IPS-18a (cell line): Measurements from ENCODE around the gene TGM3.

ENCODE experiments used
- H3K27ac ChIP-seq: one replicate; pipeline ENCODE4 v1.5.1; 2013; ENCODE audit warnings: low read length
- H3K27me3 ChIP-seq: one replicate; pipeline ENCODE4 v1.6.1; 2013; ENCODE audit warnings: mild to moderate bottlenecking, low read length; ENCODE audit not compliant: control insufficient read depth, insufficient read depth
- H3K36me3 ChIP-seq: one replicate; pipeline ENCODE4 v1.6.1; 2013; ENCODE audit warnings: low read depth, low read length; ENCODE audit not compliant: control insufficient read depth
- H3K4me1 ChIP-seq: one replicate; pipeline ENCODE4 v1.6.1; 2013; ENCODE audit warnings: low read depth, low read length; ENCODE audit not compliant: control insufficient read depth
- H3K4me3 ChIP-seq: one replicate; pipeline ENCODE4 v1.5.1; 2013; ENCODE audit warnings: low read length
- H3K9ac ChIP-seq: one replicate; pipeline ENCODE4 v1.6.1; 2013; ENCODE audit warnings: mild to moderate bottlenecking, low read length, moderate library complexity
- H3K9me3 ChIP-seq: one replicate; pipeline ENCODE4 v1.6.1; 2013; ENCODE audit warnings: low read depth, low read length; ENCODE audit not compliant: control insufficient read depth

The TGM3 gene

DNA sequence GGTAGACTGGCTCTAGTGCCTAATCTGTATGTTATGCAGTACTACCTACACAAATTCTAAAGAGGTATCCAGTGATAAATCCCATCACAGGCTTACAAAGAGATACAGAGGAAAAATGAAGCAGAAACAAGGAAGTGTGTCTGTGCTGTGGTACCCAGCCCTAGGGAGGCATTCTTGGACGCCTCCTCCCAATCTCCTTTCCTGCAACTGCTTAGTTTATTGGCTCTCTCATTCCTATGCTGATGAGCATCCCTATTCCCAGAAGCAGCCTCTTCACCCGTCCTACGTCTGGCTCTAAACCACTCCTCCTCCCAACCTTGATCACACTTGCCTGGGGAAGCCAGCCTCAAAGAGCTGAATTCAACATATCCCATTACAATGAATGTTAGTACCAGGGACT, 50.4 kb downstream of the TGM3 start:
- H3K36me3 ChIP-seq = no peaks in the 10 kb centered on the region
- no peak overlapping the region for H3K27ac ChIP-seq

DNA sequence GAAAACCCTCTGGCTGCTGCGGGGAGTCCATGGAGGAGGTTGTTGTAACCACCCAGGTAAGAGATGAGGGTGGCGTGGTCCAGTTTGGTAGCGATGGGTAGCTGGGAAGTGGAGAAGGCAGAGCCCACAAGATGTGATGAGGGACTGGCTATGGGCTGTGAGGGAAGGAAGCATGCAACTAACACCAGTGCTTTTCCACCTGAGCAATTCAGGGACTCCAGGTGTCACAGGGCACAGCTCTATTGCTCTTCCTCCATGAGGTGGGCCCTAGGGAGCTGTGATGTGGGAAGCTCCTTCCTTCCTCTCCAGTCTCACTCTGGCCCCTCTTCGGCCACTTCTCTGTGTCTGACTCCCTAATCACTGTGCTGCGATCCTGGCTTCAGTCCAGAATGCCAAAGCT, 52.5 kb downstream of the TGM3 start:
- no peaks in the 10 kb centered on the region for H3K27me3 ChIP-seq
- no peak overlapping the region for H3K27ac ChIP-seq
- H3K9me3 ChIP-seq = no peaks in the 10 kb centered on the region
- no peak overlapping the region for H3K9ac ChIP-seq
- H3K4me3 ChIP-seq = no peak overlapping the region
- H3K4me1 ChIP-seq = no peaks in the 10 kb centered on the region
- H3K36me3 ChIP-seq = no peaks in the 10 kb centered on the region

More for the DNA sequence above, 50.4 kb downstream of the TGM3 start:
- Histone ChIP-seq H3K27me3 (no peaks in the 10 kb centered on the region), H3K9me3 (no peaks in the 10 kb centered on the region), H3K4me3 (no peak overlapping the region), H3K9ac (no peak overlapping the region), H3K4me1 (no peaks in the 10 kb centered on the region)

DNA sequence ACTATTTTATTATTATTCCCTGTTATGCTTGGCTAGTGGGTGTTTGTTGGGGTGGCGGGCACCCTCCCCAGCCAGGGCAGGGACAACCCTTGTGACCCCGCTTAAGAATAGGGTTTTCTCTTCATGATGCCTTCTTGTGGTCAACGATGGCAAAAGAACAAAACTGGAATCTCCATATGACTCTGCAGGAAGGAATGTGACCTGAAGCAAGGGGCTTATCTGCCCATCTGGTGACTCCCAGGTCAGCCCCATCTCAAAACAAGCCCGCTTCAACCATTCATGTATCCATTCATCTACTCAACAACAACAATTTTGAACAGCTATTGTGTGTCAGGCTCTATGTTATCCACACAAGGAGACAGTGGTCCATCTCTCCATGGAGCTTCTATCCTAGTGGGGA, 54.0 kb downstream of the TGM3 start:
- H3K27me3 ChIP-seq = no peaks in the 10 kb centered on the region
- H3K36me3 ChIP-seq = no peaks in the 10 kb centered on the region
- H3K4me3 ChIP-seq = no peak overlapping the region
- no peaks in the 10 kb centered on the region for H3K4me1 ChIP-seq
- H3K9me3 ChIP-seq = no peaks in the 10 kb centered on the region
- H3K9ac ChIP-seq = no peak overlapping the region
- H3K27ac ChIP-seq = no peak overlapping the region

DNA sequence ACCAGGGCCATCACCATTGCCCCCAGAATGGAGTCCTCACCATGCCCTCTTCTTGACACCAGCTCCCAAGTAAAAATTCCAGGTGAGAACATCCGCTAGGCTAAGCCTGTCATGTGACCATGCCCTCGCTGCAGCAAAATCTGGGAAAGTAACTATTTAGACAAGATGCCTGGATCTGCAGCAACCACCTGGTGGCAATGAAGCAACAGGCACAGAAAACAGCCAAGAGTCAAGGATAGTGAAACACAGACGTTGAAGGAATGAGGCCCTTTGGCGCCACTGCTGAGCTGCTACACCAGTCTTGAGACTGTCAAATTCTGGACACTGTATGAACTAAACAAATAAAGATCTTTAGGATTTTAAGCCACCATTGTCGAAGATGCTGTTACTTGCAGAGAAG, 54.8 kb downstream of the TGM3 start:
- H3K4me1 ChIP-seq = no peaks in the 10 kb centered on the region
- H3K27ac ChIP-seq = no peak overlapping the region
- no peaks in the 10 kb centered on the region for H3K27me3 ChIP-seq
- no peaks in the 10 kb centered on the region for H3K9me3 ChIP-seq
- no peaks in the 10 kb centered on the region for H3K36me3 ChIP-seq
- no peak overlapping the region for H3K9ac ChIP-seq
- H3K4me3 ChIP-seq = no peak overlapping the region

DNA sequence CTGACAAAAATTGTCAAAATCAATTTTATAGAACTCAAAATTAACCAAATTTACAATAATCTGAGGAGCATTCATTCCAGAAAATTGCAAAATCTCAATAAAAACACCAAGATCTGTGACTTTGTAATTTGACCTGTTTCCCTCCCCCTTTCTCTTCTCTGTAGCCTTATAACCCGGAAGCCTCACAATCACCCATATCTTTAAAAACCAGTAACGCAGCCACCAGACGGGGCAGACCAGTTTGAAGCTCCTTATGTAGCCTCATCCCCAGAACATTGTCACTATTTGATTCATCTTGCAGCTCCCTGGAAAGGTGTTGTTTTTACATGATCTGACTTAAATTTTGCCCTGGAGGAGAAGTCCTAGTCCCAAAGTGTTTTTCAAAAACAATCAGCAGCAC, 57.4 kb downstream of the TGM3 start:
- no peak overlapping the region for H3K9ac ChIP-seq

DNA sequence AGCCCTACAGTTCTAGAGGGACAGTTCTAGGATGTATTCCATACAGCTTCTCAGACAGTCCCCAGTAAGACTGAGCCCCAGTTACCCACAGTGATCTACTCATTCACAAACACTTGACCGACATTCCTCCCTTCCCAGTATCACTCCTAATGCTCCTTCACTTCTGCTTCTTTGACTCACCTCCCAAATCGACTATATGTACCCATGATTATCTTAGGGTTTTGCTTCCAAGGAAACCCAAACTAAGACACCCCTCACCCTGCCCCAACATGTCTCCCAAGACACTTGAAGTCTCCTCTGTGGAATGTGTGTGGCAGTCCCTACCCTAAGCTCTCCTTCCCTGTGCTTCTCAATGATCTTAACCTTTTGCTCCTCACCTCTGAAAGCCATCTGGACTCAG, 61.3 kb downstream of the TGM3 start:
- no peak overlapping the region for H3K27ac ChIP-seq
- H3K27me3 ChIP-seq = no peaks in the 10 kb centered on the region
- H3K4me1 ChIP-seq = no peaks in the 10 kb centered on the region
- H3K36me3 ChIP-seq = no peaks in the 10 kb centered on the region
- H3K9ac ChIP-seq = no peak overlapping the region
- no peak overlapping the region for H3K4me3 ChIP-seq
- H3K9me3 ChIP-seq = no peaks in the 10 kb centered on the region

More for the DNA sequence above, 57.4 kb downstream of the TGM3 start:
- Histone ChIP-seq H3K4me1 (no peaks in the 10 kb centered on the region), H3K36me3 (no peaks in the 10 kb centered on the region), H3K27ac (no peak overlapping the region), H3K4me3 (no peak overlapping the region), H3K9me3 (no peaks in the 10 kb centered on the region), H3K27me3 (no peaks in the 10 kb centered on the region)

DNA sequence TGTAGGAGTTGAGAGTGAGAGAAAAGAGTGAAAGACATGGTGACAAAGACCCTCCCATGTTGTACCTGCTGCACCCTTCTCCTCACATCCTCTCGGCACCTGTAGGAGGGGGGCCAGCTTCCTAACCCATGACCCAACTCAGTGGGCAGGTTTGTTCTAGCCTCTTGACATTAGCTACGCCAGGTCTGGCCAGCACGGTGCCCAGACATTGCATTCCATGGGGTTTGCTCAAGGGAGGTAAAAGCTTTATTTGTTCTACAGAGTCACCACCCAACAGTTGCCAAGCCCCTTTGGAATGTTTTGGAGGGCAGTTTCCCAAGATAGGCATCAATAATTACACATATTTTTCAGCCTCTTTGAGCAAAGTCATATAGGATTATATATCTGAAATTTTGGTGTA, 62.2 kb downstream of the TGM3 start:
- H3K9me3 ChIP-seq = no peaks in the 10 kb centered on the region
- no peaks in the 10 kb centered on the region for H3K27me3 ChIP-seq
- H3K9ac ChIP-seq = no peak overlapping the region
- H3K27ac ChIP-seq = no peak overlapping the region
- no peaks in the 10 kb centered on the region for H3K4me1 ChIP-seq
- H3K4me3 ChIP-seq = no peak overlapping the region
- no peaks in the 10 kb centered on the region for H3K36me3 ChIP-seq

DNA sequence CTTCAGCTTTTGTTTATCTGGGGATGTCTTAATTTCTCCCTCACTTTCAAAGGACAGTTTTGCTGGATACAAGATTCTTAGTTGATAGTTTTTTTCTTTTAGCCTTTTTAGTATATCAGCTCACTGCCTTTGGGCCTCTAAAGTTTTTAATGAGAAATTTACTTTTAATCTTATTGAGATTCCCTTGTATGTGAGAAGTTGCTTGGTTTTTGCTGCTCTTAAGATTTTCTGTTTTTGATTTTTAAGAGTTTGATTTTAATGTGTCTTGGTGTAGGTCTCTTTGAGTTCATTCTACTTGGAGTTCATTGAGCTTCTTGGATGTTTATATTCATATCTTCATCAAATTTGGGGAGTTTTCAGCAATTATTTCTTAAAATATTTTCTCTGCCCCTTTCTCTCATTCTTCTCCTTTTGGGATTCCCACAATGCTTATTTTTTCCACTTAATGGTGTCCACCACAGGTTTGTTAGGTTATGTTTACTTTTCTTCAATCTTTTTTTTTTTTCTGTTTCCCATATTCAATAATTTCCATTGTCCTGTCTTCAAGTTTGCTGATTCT, 65.3 kb downstream of the TGM3 start:
- no peak overlapping the region for H3K27ac ChIP-seq
- no peak overlapping the region for H3K4me3 ChIP-seq

DNA sequence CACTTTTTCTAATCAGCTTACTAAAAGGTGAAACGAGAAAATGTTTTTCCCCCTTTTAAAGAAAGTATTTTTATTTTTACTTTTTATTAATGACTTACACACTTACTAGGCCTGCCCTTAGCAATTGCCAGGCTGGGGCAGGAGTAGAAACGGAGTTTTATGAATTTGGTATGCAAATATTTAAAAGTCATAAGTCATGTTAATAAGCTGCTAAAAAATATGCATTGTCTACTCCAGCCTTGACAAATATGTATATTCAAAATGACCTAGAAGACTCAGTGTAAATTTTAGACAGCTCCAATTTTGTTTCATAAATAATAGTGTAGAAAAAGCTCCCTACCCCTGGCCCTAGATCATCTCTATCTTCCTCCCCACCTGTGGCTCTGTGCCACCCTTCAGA, 67.4 kb downstream of the TGM3 start:
- Histone ChIP-seq H3K4me1 (no peaks in the 10 kb centered on the region), H3K27me3 (no peaks in the 10 kb centered on the region), H3K27ac (no peak overlapping the region), H3K4me3 (no peak overlapping the region), H3K9ac (no peak overlapping the region), H3K36me3 (no peaks in the 10 kb centered on the region), H3K9me3 (no peaks in the 10 kb centered on the region)

More for the DNA sequence above, 65.3 kb downstream of the TGM3 start:
- Histone ChIP-seq H3K9me3 (no peaks in the 10 kb centered on the region), H3K36me3 (no peaks in the 10 kb centered on the region), H3K27me3 (no peaks in the 10 kb centered on the region), H3K4me1 (no peaks in the 10 kb centered on the region), H3K9ac (no peak overlapping the region)

DNA sequence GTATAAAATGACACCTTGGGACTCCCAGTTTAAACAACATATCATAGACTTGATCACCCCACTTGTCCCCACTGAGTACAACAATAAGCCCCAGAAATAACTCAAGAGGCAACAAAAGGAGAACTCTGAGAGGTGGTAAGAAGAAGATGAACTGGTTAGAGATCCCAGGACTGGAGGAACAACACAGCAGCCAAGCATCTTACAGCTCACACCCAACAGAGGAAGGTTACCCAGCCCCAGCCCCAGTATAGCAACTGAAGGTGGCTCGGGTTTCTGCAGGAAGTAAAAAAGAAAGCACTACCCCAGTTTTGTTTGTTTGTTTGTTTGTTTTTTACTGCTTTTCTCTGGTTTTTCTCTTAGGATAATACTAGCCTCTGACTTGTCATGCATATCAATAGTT, 67.8 kb downstream of the TGM3 start:
- H3K27ac ChIP-seq = no peak overlapping the region
- no peaks in the 10 kb centered on the region for H3K9me3 ChIP-seq
- no peak overlapping the region for H3K4me3 ChIP-seq
- H3K4me1 ChIP-seq = no peaks in the 10 kb centered on the region
- H3K9ac ChIP-seq = no peak overlapping the region
- no peaks in the 10 kb centered on the region for H3K36me3 ChIP-seq
- H3K27me3 ChIP-seq = no peaks in the 10 kb centered on the region

DNA sequence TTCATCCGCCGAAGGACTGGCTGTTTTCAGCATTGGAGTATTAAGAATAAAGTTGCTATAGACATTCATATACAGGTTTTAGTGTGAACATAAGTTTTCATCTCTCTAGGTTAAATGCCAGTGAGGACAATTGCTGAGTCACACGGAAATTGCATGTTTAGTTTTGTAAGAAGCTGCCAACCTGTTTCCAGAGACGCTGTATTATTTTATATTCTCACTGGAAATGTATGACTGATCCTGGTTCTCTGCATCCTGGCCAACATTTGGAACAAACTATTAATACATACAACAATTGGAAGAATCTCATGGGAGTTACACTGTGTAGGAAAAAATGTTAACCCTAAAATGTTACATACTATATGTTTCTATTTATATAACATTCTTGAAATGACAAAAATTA, 68.2 kb downstream of the TGM3 start:
- Histone ChIP-seq H3K36me3 (no peaks in the 10 kb centered on the region), H3K27ac (no peak overlapping the region), H3K4me3 (no peak overlapping the region), H3K9me3 (no peaks in the 10 kb centered on the region), H3K27me3 (no peaks in the 10 kb centered on the region), H3K9ac (no peak overlapping the region), H3K4me1 (no peaks in the 10 kb centered on the region)

DNA sequence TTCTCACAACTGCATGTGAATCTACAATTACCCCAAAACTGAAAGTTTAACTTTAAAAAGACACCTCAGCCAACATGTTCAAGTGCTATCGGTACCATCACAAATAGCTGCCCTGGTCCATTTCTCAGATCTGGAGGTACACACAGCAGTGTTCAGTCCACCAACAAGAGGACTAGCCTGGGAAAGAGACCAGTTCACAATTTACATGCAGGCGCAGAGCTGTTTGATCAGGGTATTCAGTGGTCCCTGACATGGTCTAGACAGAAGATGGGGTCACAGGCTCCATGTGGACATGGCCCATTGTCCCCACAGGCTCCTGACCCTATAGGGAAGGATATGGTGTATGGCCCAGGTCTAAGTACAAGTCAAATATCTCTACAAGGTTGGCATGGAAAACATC, 69.3 kb downstream of the TGM3 start:
- no peaks in the 10 kb centered on the region for H3K4me1 ChIP-seq
- no peak overlapping the region for H3K9ac ChIP-seq
- no peaks in the 10 kb centered on the region for H3K9me3 ChIP-seq
- no peak overlapping the region for H3K27ac ChIP-seq
- H3K36me3 ChIP-seq = no peaks in the 10 kb centered on the region
- no peaks in the 10 kb centered on the region for H3K27me3 ChIP-seq
- no peak overlapping the region for H3K4me3 ChIP-seq
